ENCODE results near the gene HIBADH. TPM values are rescaled to one million over a fixed set of nuclear protein-coding genes. Genes with fewer than 3 reads are reported as not detected.

HIBADH gene
- polyA plus RNA-seq, 1 donor (not counting 4 experiments of a cell fraction or from before 2014, with no cell fraction given) = 42.6 TPM

DNA sequence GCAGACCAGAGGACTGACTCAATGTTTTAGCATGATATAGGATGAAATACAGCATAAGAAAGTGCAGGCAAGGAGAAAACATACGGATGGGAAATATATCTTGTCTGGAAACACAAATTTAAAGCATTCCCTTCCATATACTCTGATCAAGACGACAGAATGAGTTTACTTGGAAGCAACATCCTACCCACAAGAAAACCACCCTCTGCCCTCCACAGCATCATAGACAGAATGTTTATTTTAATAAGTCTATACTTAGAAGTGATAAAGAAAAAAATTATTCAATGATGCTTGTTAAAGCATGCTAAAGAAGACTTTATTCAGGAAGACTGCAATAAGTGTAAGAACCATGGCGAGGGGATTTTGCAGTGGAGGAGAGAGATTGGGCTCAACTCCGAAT is 32.4 kb upstream of the HIBADH start:
- peaks cover 3% of the 10 kb centered on the region for H3K4me1 ChIP-seq (ENCODE audit: control insufficient read depth, extremely low read depth, insufficient read depth, low read length)
- H3K9me1 ChIP-seq (ENCODE audit: control insufficient read depth, extremely low read depth, insufficient read depth, low read length) = no peaks in the 10 kb centered on the region
- H3K79me2 ChIP-seq (ENCODE audit: control insufficient read depth, insufficient read depth, low read length) = no peaks in the 10 kb centered on the region
- dilution Hi-C loops (cut with MboI; ENCODE audit: extremely low pct_ligation_motif_present, low sequenced_read_pairs) = no loop called here
- H3K27ac ChIP-seq (ENCODE audit: control insufficient read depth, insufficient read depth, low read length) = no peak overlapping the region
- no peak overlapping the region for H2AFZ ChIP-seq (ENCODE audit: control insufficient read depth, low read length)
- H3K27me3 ChIP-seq (ENCODE audit: control insufficient read depth, extremely low read depth, insufficient read depth, low read length) = no peaks in the 10 kb centered on the region
- H3K9me3 ChIP-seq (ENCODE audit: control insufficient read depth, low read depth, low read length) = no peaks in the 10 kb centered on the region
- TF ChIP-seq, protein P1, sequence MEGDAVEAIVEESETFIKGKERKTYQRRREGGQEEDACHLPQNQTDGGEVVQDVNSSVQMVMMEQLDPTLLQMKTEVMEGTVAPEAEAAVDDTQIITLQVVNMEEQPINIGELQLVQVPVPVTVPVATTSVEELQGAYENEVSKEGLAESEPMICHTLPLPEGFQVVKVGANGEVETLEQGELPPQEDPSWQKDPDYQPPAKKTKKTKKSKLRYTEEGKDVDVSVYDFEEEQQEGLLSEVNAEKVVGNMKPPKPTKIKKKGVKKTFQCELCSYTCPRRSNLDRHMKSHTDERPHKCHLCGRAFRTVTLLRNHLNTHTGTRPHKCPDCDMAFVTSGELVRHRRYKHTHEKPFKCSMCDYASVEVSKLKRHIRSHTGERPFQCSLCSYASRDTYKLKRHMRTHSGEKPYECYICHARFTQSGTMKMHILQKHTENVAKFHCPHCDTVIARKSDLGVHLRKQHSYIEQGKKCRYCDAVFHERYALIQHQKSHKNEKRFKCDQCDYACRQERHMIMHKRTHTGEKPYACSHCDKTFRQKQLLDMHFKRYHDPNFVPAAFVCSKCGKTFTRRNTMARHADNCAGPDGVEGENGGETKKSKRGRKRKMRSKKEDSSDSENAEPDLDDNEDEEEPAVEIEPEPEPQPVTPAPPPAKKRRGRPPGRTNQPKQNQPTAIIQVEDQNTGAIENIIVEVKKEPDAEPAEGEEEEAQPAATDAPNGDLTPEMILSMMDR (optimal IDR thresholded peaks at IDR 0.05 in 1 of 3, IDR thresholded peaks at IDR 0.05 in 1 of 3, conservative IDR thresholded peaks at IDR 0.05 in 1 of 3; ENCODE audit: extremely low read depth in 1 of 3, insufficient read depth in 2 of 3, low read length in 3 of 3) = no peak
- TF ChIP-seq EZH2 (IDR thresholded peaks at IDR 0.05; ENCODE audit: low read length) = no peak
- no peak overlapping the region for H3K4me2 ChIP-seq (ENCODE audit: control insufficient read depth, extremely low read depth, insufficient read depth, low read depth, low read length)
- H3K36me3 ChIP-seq (ENCODE audit: control insufficient read depth in 2 of 2, extremely low read depth in 1 of 2, insufficient read depth in 2 of 2, low read length in 2 of 2) = no peaks in the 10 kb centered on the region
- H3K9ac ChIP-seq (ENCODE audit: control insufficient read depth, extremely low read depth, insufficient read depth, low read length) = no peak overlapping the region
- H3K4me3 ChIP-seq (ENCODE audit: control insufficient read depth in 2 of 3, extremely low read depth in 1 of 3, insufficient read depth in 2 of 3, low read depth in 1 of 3, low read length in 3 of 3) = no peak overlapping the region
- FAIRE-seq = no peak
- no peak for DNase-seq (ENCODE audit: low read depth, low spot score)
- no peaks in the 10 kb centered on the region for H4K20me1 ChIP-seq (ENCODE audit: control insufficient read depth, extremely low read depth, insufficient read depth, low read length)

DNA sequence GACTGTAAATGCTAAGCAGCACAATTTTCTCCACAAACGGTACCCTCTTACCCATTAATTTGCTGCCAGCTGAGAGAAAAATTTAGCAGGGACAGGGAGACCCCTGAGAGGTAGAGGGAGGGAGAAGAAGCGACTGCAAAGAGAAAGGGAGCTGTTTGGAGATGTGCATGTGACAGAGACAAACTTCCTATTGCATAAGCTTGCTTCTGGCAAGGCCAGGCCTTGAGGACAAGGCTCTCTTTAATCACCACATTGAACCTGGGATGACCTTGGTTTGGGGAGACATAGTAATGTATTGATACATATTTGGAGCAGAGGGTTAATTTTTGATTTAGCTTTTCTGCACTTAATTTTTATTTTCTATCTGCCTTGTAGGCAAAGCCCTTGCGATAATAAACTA is 31.1 kb upstream of the HIBADH start:
- no peaks in the 10 kb centered on the region for H3K27me3 ChIP-seq (ENCODE audit: control insufficient read depth, extremely low read depth, insufficient read depth, low read length)
- DNase-seq (ENCODE audit: low read depth, low spot score) (no peak), FAIRE-seq (no peak)
- H2AFZ ChIP-seq (ENCODE audit: control insufficient read depth, low read length) = peak overlapping the region; percentile 30
- no peak overlapping the region for H3K9ac ChIP-seq (ENCODE audit: control insufficient read depth, extremely low read depth, insufficient read depth, low read length)
- H3K4me1 ChIP-seq (ENCODE audit: control insufficient read depth, extremely low read depth, insufficient read depth, low read length) = peaks cover 3% of the 10 kb centered on the region
- no peaks in the 10 kb centered on the region for H3K9me3 ChIP-seq (ENCODE audit: control insufficient read depth, low read depth, low read length)
- no peak overlapping the region for H3K27ac ChIP-seq (ENCODE audit: control insufficient read depth, insufficient read depth, low read length)
- no peak for TF ChIP-seq EZH2 (IDR thresholded peaks at IDR 0.05; ENCODE audit: low read length)
- TF ChIP-seq, protein P1 (optimal IDR thresholded peaks at IDR 0.05 in 1 of 3, IDR thresholded peaks at IDR 0.05 in 1 of 3, conservative IDR thresholded peaks at IDR 0.05 in 1 of 3; ENCODE audit: extremely low read depth in 1 of 3, insufficient read depth in 2 of 3, low read length in 3 of 3) = no peak
- no peaks in the 10 kb centered on the region for H3K79me2 ChIP-seq (ENCODE audit: control insufficient read depth, insufficient read depth, low read length)
- no peaks in the 10 kb centered on the region for H4K20me1 ChIP-seq (ENCODE audit: control insufficient read depth, extremely low read depth, insufficient read depth, low read length)
- no peak overlapping the region for H3K4me3 ChIP-seq (ENCODE audit: control insufficient read depth in 2 of 3, extremely low read depth in 1 of 3, insufficient read depth in 2 of 3, low read depth in 1 of 3, low read length in 3 of 3)
- dilution Hi-C loops (cut with MboI; ENCODE audit: extremely low pct_ligation_motif_present, low sequenced_read_pairs) = no loop called here
- no peak overlapping the region for H3K4me2 ChIP-seq (ENCODE audit: control insufficient read depth, extremely low read depth, insufficient read depth, low read depth, low read length)
- H3K9me1 ChIP-seq (ENCODE audit: control insufficient read depth, extremely low read depth, insufficient read depth, low read length) = no peaks in the 10 kb centered on the region
- no peaks in the 10 kb centered on the region for H3K36me3 ChIP-seq (ENCODE audit: control insufficient read depth in 2 of 2, extremely low read depth in 1 of 2, insufficient read depth in 2 of 2, low read length in 2 of 2)
